Stomach (tissue), 4 donors: ENCODE data around the gene GUCD1.

ENCODE experiments used
- EP300 ChIP-seq: sonication (generic); formaldehyde crosslinking; IDR thresholded peaks from one replicate; pipeline ENCODE4 v1.6.1; 2017; ENCODE audit warnings: antibody characterized with exemption
- POLR2A ChIP-seq, 4 donors: fragments of 450-650 bp; IDR thresholded peaks; one replicate each; pipeline ENCODE4 v1.6.1; 2016; ENCODE audit warnings: antibody characterized with exemption in 4 of 4, control low read depth in 2 of 4, mild to moderate bottlenecking in 1 of 4, moderate library complexity in 1 of 4
- POLR2AphosphoS5 ChIP-seq, 3 donors: sonication (generic); formaldehyde crosslinking; IDR thresholded peaks; one replicate each; pipeline ENCODE4 v1.6.1; 2016; ENCODE audit warnings: antibody characterized with exemption in 3 of 3
- TF ChIP-seq, protein P1 (sequence below), 7 experiments: fragments of 450-650 bp in 4 of 7; fragments of 200-600 bp in 3 of 7; sonication (generic) in 3 of 7; IDR thresholded peaks; one replicate each; pipeline ENCODE4 v1.5.1; 2016 to 2019; ENCODE audit warnings: antibody characterized with exemption in 7 of 7, control low read depth in 2 of 7, mild to moderate bottlenecking in 1 of 7

DNA sequence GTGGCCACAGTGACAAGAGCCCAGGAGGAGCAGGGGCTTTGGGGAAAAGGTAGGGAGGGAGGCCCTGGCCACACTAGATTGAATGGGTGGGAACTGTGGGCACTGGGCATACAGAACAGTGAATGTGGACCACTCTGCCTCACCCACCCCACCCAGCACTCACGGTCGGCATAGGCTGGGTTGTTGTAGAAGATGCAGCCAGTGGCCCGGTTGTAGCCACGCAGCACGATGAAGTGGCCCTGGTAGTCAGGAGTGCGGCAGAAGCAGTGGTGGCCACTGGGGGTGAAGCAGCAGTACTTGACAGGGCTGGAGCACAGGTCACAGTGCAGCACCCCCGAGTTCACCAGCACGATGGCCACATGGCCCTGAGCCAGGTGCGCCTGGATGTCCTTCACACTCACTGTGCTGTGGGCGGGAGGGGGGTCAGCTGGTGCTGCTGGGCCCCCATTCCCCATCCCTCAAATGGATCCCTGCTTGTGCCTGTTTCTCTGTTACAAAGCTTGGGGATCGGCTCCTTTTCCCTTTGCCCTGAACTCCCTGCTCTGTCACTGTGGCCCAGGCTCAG, 11.2 kb downstream of the GUCD1 start:
- TF ChIP-seq, protein P1, sequence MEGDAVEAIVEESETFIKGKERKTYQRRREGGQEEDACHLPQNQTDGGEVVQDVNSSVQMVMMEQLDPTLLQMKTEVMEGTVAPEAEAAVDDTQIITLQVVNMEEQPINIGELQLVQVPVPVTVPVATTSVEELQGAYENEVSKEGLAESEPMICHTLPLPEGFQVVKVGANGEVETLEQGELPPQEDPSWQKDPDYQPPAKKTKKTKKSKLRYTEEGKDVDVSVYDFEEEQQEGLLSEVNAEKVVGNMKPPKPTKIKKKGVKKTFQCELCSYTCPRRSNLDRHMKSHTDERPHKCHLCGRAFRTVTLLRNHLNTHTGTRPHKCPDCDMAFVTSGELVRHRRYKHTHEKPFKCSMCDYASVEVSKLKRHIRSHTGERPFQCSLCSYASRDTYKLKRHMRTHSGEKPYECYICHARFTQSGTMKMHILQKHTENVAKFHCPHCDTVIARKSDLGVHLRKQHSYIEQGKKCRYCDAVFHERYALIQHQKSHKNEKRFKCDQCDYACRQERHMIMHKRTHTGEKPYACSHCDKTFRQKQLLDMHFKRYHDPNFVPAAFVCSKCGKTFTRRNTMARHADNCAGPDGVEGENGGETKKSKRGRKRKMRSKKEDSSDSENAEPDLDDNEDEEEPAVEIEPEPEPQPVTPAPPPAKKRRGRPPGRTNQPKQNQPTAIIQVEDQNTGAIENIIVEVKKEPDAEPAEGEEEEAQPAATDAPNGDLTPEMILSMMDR (IDR thresholded peaks at IDR 0.05): no peak
- TF ChIP-seq POLR2AphosphoS5 (IDR thresholded peaks at IDR 0.05) (no peak), EP300 (no peak), POLR2A (IDR thresholded peaks at IDR 0.05) (no peak)
